ENCODE measurements around the gene SGK1. TPM values are rescaled to one million over a fixed set of nuclear protein-coding genes. Genes with fewer than 3 reads are reported as not detected.

Gene SGK1
- total and polyA plus RNA-seq, 7 donors, result 17.2 to 352 (median 35.2) TPM

DNA sequence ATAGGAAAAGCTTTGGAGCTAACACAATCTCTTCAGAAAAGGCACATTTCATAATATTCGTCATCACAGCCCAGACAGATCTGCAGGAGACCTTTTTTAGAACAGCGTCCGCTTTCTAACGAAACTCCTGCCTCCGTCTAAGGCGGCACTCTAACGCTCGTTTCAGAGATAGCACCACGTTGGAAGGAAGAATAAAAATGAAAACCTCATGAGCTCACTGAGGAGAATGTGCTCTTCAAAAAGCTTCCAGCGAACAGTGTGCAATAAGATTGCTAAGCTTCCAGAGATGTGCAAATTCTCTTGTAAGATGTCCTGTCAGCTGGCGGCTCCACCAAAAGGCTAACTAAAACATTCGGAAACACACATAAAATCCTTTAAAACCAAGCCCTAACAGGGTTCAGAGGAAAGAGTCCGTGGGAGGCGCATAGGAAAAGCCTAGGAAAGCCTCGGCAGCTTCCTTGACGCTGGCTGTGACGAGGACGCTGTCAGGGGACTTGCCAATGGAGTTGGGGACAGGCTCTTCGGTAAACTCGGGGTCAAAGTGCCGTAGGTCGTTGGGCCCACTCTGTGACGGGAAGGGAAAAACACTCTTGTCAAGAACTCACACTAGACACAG, 147.9 kb downstream of the SGK1 start:
- H3K36me3 ChIP-seq, result peaks cover 0 to 31% (median 4%) of the 10 kb centered on the region in 4 donors
- 86 to 87% methylated on average over 23 of the region's 23 CpGs for WGBS, 2 donors
- TF ChIP-seq, protein P1, sequence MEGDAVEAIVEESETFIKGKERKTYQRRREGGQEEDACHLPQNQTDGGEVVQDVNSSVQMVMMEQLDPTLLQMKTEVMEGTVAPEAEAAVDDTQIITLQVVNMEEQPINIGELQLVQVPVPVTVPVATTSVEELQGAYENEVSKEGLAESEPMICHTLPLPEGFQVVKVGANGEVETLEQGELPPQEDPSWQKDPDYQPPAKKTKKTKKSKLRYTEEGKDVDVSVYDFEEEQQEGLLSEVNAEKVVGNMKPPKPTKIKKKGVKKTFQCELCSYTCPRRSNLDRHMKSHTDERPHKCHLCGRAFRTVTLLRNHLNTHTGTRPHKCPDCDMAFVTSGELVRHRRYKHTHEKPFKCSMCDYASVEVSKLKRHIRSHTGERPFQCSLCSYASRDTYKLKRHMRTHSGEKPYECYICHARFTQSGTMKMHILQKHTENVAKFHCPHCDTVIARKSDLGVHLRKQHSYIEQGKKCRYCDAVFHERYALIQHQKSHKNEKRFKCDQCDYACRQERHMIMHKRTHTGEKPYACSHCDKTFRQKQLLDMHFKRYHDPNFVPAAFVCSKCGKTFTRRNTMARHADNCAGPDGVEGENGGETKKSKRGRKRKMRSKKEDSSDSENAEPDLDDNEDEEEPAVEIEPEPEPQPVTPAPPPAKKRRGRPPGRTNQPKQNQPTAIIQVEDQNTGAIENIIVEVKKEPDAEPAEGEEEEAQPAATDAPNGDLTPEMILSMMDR (IDR thresholded peaks at IDR 0.05), result no peak
- TF ChIP-seq POLR2A (IDR thresholded peaks at IDR 0.05) (no peak), EP300 (IDR thresholded peaks at IDR 0.05) (no peak), POLR2AphosphoS5 (IDR thresholded peaks at IDR 0.05) (no peak)
- intact Hi-C loops (cut with DNase I), result loop anchor here (5.0 to 10.0 kb wide), 3 partner anchors 215 to 885 kb away; partner anchors contain the start of genes HBS1L and TBPL1
- H3K27me3 ChIP-seq, result no peaks in the 10 kb centered on the region
- H3K9me3 ChIP-seq, result no peaks in the 10 kb centered on the region
- peak overlapping the region in 1 of 4 donors; percentile 6 for H3K27ac ChIP-seq
- no peak for DNase-seq
- peak overlapping the region in 1 of 4 donors; percentile 10 for H3K4me3 ChIP-seq
- peaks cover 0 to 6% (median 4%) of the 10 kb centered on the region in 4 donors for H3K4me1 ChIP-seq

GRCh38 chr6:134168590-134169208, 149.2 kb downstream of the SGK1 start:
- Histone ChIP-seq H3K27ac (no peak overlapping the region), H3K4me3 (no peak overlapping the region), H3K36me3 (peaks cover 0 to 31% (median 4%) of the 10 kb centered on the region in 4 donors), H3K4me1 (no peaks in the 10 kb centered on the region), H3K27me3 (no peaks in the 10 kb centered on the region), H3K9me3 (no peaks in the 10 kb centered on the region)
- DNase-seq, result no peak
- intact Hi-C loops (cut with DNase I), result no loop called here
- no peak for TF ChIP-seq EP300 (IDR thresholded peaks at IDR 0.05)
- TF ChIP-seq POLR2A (IDR thresholded peaks at IDR 0.05), result no peak
- TF ChIP-seq, protein P1 (IDR thresholded peaks at IDR 0.05), result no peak
- TF ChIP-seq POLR2AphosphoS5 (IDR thresholded peaks at IDR 0.05), result no peak
- WGBS, 2 donors, result 91 to 93% methylated on average over 8 of the region's 8 CpGs

DNA sequence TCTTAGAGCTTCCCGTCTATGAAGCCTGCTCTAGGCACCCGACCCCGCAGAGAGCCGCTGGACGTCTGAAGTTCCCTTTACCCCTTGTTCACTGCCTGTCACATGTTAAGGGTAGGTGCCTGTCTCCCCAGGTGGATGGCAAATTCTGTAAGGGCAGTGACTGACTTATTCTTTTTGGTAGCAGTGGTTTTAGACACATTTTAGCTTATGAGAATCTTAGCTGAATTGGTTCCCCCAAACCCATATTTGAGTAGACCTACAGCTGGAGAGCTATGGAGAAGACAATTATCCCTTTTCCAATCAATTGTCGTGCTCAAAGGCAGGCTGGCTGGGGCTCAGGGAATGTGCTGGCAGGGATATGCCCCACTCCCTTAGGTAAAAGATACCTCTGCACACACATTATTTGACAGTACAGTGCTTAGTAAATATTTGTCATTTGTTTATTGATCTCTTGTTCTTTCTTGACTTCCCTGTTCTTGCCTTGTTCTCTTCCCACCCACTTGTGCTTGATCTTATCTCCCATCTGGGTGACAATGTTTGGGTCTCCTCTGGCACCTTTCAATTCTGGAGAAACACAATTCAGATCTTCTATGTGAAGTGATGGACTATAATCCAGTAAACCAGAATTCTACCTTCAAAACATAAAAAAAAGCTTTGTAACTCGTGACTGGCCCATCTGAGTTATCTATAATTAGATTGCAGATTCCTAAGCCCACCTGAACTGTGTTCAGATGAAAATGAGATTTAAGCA, 151.2 kb downstream of the SGK1 start:
- H3K27me3 ChIP-seq, result no peaks in the 10 kb centered on the region
- TF ChIP-seq POLR2A (IDR thresholded peaks at IDR 0.05) (no peak), POLR2AphosphoS5 (IDR thresholded peaks at IDR 0.05) (no peak), EP300 (IDR thresholded peaks at IDR 0.05) (no peak)
- TF ChIP-seq, protein P1 (IDR thresholded peaks at IDR 0.05), result no peak
- peaks cover 0 to 18% (median 2%) of the 10 kb centered on the region in 4 donors for H3K36me3 ChIP-seq
- H3K9me3 ChIP-seq, result no peaks in the 10 kb centered on the region
- WGBS, 2 donors, result 69 to 87% methylated on average over 7 of the region's 7 CpGs
- DNase-seq, result no peak
- intact Hi-C loops (cut with DNase I), result no loop called here
- H3K4me3 ChIP-seq, result no peak overlapping the region
- H3K27ac ChIP-seq, result no peak overlapping the region
- H3K4me1 ChIP-seq, result no peaks in the 10 kb centered on the region

DNA sequence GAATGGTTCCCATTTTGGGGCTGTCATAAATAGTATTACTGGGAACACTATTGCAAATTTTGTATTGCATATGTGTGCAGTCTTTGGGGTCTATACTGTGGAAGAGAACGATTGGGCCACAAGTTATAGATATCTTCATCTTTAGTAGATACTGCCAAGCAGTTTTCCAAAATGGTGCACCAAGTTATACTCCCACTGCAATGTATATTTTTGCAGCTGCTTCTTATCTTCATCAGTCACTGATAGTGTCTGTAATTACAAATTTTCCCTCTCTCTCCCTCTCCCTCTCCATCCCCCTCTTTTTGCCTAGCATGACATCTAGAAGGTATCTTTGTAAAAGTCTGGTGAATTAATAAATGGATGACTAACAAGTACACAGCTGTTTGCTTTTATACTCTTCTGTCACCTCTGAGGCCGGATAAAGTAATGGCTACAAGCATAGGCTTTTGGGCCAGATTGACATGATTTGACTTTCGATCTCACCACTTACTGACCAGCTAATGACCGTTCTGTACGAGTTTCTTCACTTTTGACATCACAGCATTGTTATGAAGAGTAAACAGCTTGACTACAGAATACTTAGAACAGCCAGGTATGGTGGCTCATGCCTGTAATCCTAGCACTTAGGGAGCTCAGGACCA, 152.2 kb downstream of the SGK1 start:
- intact Hi-C loops (cut with DNase I), result no loop called here
- H3K36me3 ChIP-seq, result peaks cover 0 to 8% (median 0%) of the 10 kb centered on the region in 4 donors
- 82 to 89% methylated on average over 5 of the region's 5 CpGs for WGBS, 2 donors
- H3K4me1 ChIP-seq, result no peaks in the 10 kb centered on the region
- H3K27me3 ChIP-seq, result no peaks in the 10 kb centered on the region
- no peak overlapping the region for H3K27ac ChIP-seq
- H3K4me3 ChIP-seq, result no peak overlapping the region
- TF ChIP-seq EP300 (IDR thresholded peaks at IDR 0.05) (no peak), POLR2A (IDR thresholded peaks at IDR 0.05) (no peak), POLR2AphosphoS5 (IDR thresholded peaks at IDR 0.05) (no peak)
- TF ChIP-seq, protein P1 (IDR thresholded peaks at IDR 0.05), result no peak
- no peaks in the 10 kb centered on the region for H3K9me3 ChIP-seq
- DNase-seq, result no peak

All from sigmoid colon (tissue), 7 donors.